ENCODE data around the gene FHOD3.

GRCh38 chr18:36734596-36734995 is 437.1 kb downstream of the FHOD3 start:
- TF ChIP-seq POLR2A (IDR thresholded peaks at IDR 0.05; ENCODE audit: low read depth, low read length) (no peak), SPI1 (IDR thresholded peaks at IDR 0.05; ENCODE audit: low read depth, low read length) (no peak), POLR2AphosphoS5 (IDR thresholded peaks at IDR 0.05; ENCODE audit: low read depth, low read length) (no peak), TAF1 (IDR thresholded peaks at IDR 0.05; ENCODE audit: low read depth, low read length) (no peak), PAX5 (IDR thresholded peaks at IDR 0.05; ENCODE audit: insufficient read depth, low read length, severe bottlenecking) (no peak), POU2F2 (IDR thresholded peaks at IDR 0.05; ENCODE audit: low read depth, low read length) (no peak)

Measured in GM12891 (cell line).